LoVo (cell line): ENCODE results near the gene ENO1.
"Not testable (repeated sequence)": the region's sequence is repeated elsewhere in the genome, so short reads cannot be mapped to it uniquely, and the experiment has no call there.

Source experiments
- DNase-seq: peaks from one replicate; pipeline ENCODE4 v3.0.0-alpha.2; 2016; ENCODE audit warnings: low spot score

The ENO1 gene

GRCh38 chr1:8896775-8897174, 18.3 kb upstream of the ENO1 start:
- DNase-seq, result not testable (repeated sequence)

GRCh38 chr1:8892026-8892425, 13.5 kb upstream of the ENO1 start:
- no peak for DNase-seq

GRCh38 chr1:8891401-8891800, 12.9 kb upstream of the ENO1 start:
- no peak for DNase-seq

- DNase-seq, result peak; percentile 21
These were observed 11.7 kb upstream of the ENO1 start for GRCh38 chr1:8889925-8890785.

GRCh38 chr1:8889103-8889846, 10.8 kb upstream of the ENO1 start:
- no peak for DNase-seq

- no peak for DNase-seq
These were observed 8.1 kb upstream of the ENO1 start for GRCh38 chr1:8886589-8886988.

GRCh38 chr1:8886031-8886524, 7.6 kb upstream of the ENO1 start:
- not testable (repeated sequence) for DNase-seq

GRCh38 chr1:8884105-8884504, 5.6 kb upstream of the ENO1 start:
- not testable (repeated sequence) for DNase-seq

GRCh38 chr1:8883491-8883890, 5.0 kb upstream of the ENO1 start:
- no peak for DNase-seq

- peak; percentile 66 for DNase-seq
These were observed 1.6 kb upstream of the ENO1 start for GRCh38 chr1:8879922-8880676.

GRCh38 chr1:8879464-8879921, 1.0 kb upstream of the ENO1 start:
- DNase-seq, result no peak

GRCh38 chr1:8878698-8879463, 395 bp upstream of the ENO1 start:
- DNase-seq, result peak; percentile 95

- no peak for DNase-seq
These were observed 2.4 kb downstream of the ENO1 start for GRCh38 chr1:8876087-8876486.

- no peak for DNase-seq
These were observed 3.1 kb downstream of the ENO1 start for GRCh38 chr1:8875216-8875861.

- no peak for DNase-seq
These were observed 4.0 kb downstream of the ENO1 start for GRCh38 chr1:8874230-8875201.

GRCh38 chr1:8873506-8874229, 4.8 kb downstream of the ENO1 start:
- peak; percentile 94 for DNase-seq

- no peak for DNase-seq
These were observed 5.5 kb downstream of the ENO1 start for GRCh38 chr1:8873001-8873400.

- DNase-seq, result no peak
These were observed 6.5 kb downstream of the ENO1 start for GRCh38 chr1:8871965-8872399.

GRCh38 chr1:8871539-8871935, 6.9 kb downstream of the ENO1 start:
- DNase-seq, result no peak
